Measurements from ENCODE around the gene STYK1.

DNA sequence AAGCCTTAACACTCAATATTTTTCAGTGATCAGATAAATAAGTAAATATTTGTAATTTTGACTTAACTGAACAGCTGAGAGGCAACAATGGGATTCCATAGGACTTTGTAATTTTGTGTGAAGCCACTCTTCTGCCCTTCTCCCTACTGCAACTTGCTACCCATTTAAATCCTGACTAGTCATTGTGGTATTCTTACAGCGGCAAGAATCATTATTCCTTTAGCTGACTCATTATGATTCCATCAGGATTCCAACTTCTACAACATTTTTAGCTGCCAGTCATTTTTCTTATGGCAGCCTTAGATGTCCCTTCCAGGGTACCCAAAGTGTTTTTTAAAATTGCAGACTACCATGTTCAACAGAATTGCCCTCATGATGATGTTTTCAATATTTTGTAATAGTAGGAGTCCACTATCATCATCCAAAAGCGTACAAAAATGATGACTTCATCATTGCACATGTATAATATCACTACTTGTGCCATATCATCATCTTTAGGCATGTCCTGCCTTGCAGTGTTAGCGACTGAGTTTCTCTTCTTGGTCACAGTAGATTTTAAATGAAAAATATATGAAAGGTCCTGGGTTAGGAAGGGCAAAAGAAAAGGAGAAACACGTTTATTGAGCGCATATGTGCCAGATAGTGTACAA is 55.4 kb downstream of the STYK1 start:
- TF ChIP-seq ARNT (IDR thresholded peaks at IDR 0.05) = no peak
- no peak for TF ChIP-seq CTBP1 (IDR thresholded peaks at IDR 0.05; ENCODE audit: borderline replicate concordance)
- TF ChIP-seq SP1 (IDR thresholded peaks at IDR 0.05) = no peak
- no peak for TF ChIP-seq ELF4 (IDR thresholded peaks at IDR 0.05)
- TF ChIP-seq HDGF (IDR thresholded peaks at IDR 0.05; ENCODE audit: borderline replicate concordance) = no peak
